Spleen (tissue), 11 donors: ENCODE data around the gene SLC22A4. TPM values are rescaled to one million over a fixed set of nuclear protein-coding genes. Genes with fewer than 3 reads are reported as not detected.

Experiments
- DNase-seq: peaks from one replicate; pipeline ENCODE4 v3.0.0-alpha.2; 2020
- H3K27ac ChIP-seq, 8 donors: fragments of 200-600 bp; sonication (generic) in 7 of 8; 1 replicate in 4 of 8; 2 replicates in 4 of 8; pipeline versions ENCODE4 v1.5.0 to v1.8.0; 2016 to 2021; ENCODE audit warnings: inconsistent platforms in 4 of 8, mild to moderate bottlenecking in 4 of 8, moderate library complexity in 1 of 8
- H3K27me3 ChIP-seq, 7 donors: fragments of 200-600 bp; sonication (generic) in 6 of 7; replicated peaks in 1 of 7; 1 replicate in 4 of 7; 2 replicates in 3 of 7; pipeline versions ENCODE4 v1.5.0 to v1.8.0; 2016 to 2021; ENCODE audit warnings: inconsistent platforms in 3 of 7, mild to moderate bottlenecking in 1 of 7
- H3K36me3 ChIP-seq, 6 donors: fragments of 200-600 bp; sonication (generic) in 5 of 6; 1 replicate in 4 of 6; 2 replicates in 2 of 6; pipeline versions ENCODE4 v1.5.0 to v1.8.0; 2016 to 2021; ENCODE audit warnings: inconsistent platforms in 2 of 6
- H3K4me1 ChIP-seq, 6 donors: fragments of 200-600 bp; sonication (generic) in 5 of 6; 1 replicate in 3 of 6; 2 replicates in 3 of 6; pipeline versions ENCODE4 v1.5.0 to v1.8.0; 2016 to 2021; ENCODE audit warnings: inconsistent platforms in 3 of 6
- H3K4me3 ChIP-seq, 8 donors: fragments of 200-600 bp; sonication (generic) in 7 of 8; 1 replicate in 4 of 8; 2 replicates in 4 of 8; pipeline versions ENCODE4 v1.5.0 to v1.8.0; 2016 to 2021; ENCODE audit warnings: inconsistent platforms in 4 of 8, mild to moderate bottlenecking in 4 of 8, moderate library complexity in 2 of 8
- H3K9me3 ChIP-seq, 8 donors: fragments of 200-600 bp; sonication (generic) in 7 of 8; 1 replicate in 4 of 8; 2 replicates in 4 of 8; pipeline versions ENCODE4 v1.5.0 to v1.8.0; 2016 to 2021; ENCODE audit warnings: inconsistent platforms in 4 of 8
- POLR2A ChIP-seq, 3 donors: fragments of 450-650 bp; IDR thresholded peaks; one replicate each; pipeline ENCODE4 v1.5.1; 2017; ENCODE audit warnings: antibody characterized with exemption in 3 of 3, mild to moderate bottlenecking in 1 of 3
- POLR2AphosphoS5 ChIP-seq, 3 donors: sonication (generic); formaldehyde crosslinking; IDR thresholded peaks; one replicate each; pipeline ENCODE4 v1.5.1; 2017; ENCODE audit warnings: antibody characterized with exemption in 3 of 3
- WGBS, 5 donors: extraction: QIAGEN DNeasy Blood & Tissue Kit in 3 of 5; methylation state at CpG; one replicate each; pipeline versions ENCODE4 v1.1.5 to v1.1.7; 2013 to 2018; 5-methylcytosine and 5-hydroxymethylcytosine counted together
- intact Hi-C: fragments of 100-400 bp; cut with DNase I; formaldehyde crosslinking; loops from one replicate; pipeline ENCODE4 v1.15.0; 2023; ENCODE audit warnings: low total_unique reads
- polyA plus RNA-seq, 3 donors: library from polyadenylated mRNA; stranded (reverse); fragments of 200-250 nt; gene quantifications; one replicate each; pipeline ENCODE4 v1.2.1, GENCODE V29; 2013
- total RNA-seq, 7 donors: library from RNA; depleted of rRNA in 3 of 7; stranded (reverse); fragments of >200 nt in 3 of 7; fragmentation: NEBNext Ultra II Directional in 4 of 7; extraction: Animal tissue kit (Norgen Biotek cat#: 25700) in 4 of 7; gene quantifications; one replicate each; pipeline versions ENCODE4 v1.1.0 to v1.2.1, GENCODE V29; 2016 to 2021
- TF ChIP-seq, protein P1 (sequence below), 11 experiments: fragments of 200-600 bp in 7 of 11; fragments of 450-650 bp in 4 of 11; sonication (generic) in 4 of 11; IDR thresholded peaks in 8 of 11; conservative IDR thresholded peaks in 3 of 11; 1 replicate in 7 of 11; 2 replicates in 4 of 11; pipeline versions ENCODE4 v1.4.0 to v1.8.0; 2016 to 2021; ENCODE audit warnings: antibody characterized with exemption in 11 of 11, inconsistent platforms in 4 of 11, mild to moderate bottlenecking in 1 of 11
- donor health status: healthy with polysubstance abuse.
- donor health status: DM: no; HTN: no; CAD: no; lungs with moderate emphysema.
- donor health status: DM: no; HTN: no; CAD: no.
- donor health status: Bipolar disorder and iron deficiency.
- donor health status: healthy.
- donor health status: DM: no; HTN: no; CAD: no.
- donor health status: DM: yes; HTN: yes; CAD: no.

Gene SLC22A4
- total and polyA plus RNA-seq, 10 donors = 0.47 to 25.1 (median 8.5) TPM

- WGBS, 5 donors = 81 to 93% (median 90%) methylated on average over 3 to 7 of the region's 7 CpGs
- Histone ChIP-seq H3K4me3 (no peak overlapping the region), H3K27ac (no peak overlapping the region), H3K36me3 (no peaks in the 10 kb centered on the region), H3K4me1 (peaks cover 3 to 43% (median 22%) of the 10 kb centered on the region in 6 donors), H3K27me3 (peaks cover 0 to 17% (median 10%) of the 10 kb centered on the region in 7 donors), H3K9me3 (no peaks in the 10 kb centered on the region)
- peak; percentile 64 for DNase-seq
- TF ChIP-seq POLR2AphosphoS5 (IDR thresholded peaks at IDR 0.05) = no peak
- TF ChIP-seq POLR2A (IDR thresholded peaks at IDR 0.05) = no peak
- TF ChIP-seq, protein P1, sequence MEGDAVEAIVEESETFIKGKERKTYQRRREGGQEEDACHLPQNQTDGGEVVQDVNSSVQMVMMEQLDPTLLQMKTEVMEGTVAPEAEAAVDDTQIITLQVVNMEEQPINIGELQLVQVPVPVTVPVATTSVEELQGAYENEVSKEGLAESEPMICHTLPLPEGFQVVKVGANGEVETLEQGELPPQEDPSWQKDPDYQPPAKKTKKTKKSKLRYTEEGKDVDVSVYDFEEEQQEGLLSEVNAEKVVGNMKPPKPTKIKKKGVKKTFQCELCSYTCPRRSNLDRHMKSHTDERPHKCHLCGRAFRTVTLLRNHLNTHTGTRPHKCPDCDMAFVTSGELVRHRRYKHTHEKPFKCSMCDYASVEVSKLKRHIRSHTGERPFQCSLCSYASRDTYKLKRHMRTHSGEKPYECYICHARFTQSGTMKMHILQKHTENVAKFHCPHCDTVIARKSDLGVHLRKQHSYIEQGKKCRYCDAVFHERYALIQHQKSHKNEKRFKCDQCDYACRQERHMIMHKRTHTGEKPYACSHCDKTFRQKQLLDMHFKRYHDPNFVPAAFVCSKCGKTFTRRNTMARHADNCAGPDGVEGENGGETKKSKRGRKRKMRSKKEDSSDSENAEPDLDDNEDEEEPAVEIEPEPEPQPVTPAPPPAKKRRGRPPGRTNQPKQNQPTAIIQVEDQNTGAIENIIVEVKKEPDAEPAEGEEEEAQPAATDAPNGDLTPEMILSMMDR (IDR thresholded peaks at IDR 0.05 in 8 of 11, conservative IDR thresholded peaks at IDR 0.05 in 3 of 11) = no peak
- intact Hi-C loops = no loop called here
Observed at GRCh38 chr5:132261881-132262845, 32.0 kb upstream of the SLC22A4 start.

DNA sequence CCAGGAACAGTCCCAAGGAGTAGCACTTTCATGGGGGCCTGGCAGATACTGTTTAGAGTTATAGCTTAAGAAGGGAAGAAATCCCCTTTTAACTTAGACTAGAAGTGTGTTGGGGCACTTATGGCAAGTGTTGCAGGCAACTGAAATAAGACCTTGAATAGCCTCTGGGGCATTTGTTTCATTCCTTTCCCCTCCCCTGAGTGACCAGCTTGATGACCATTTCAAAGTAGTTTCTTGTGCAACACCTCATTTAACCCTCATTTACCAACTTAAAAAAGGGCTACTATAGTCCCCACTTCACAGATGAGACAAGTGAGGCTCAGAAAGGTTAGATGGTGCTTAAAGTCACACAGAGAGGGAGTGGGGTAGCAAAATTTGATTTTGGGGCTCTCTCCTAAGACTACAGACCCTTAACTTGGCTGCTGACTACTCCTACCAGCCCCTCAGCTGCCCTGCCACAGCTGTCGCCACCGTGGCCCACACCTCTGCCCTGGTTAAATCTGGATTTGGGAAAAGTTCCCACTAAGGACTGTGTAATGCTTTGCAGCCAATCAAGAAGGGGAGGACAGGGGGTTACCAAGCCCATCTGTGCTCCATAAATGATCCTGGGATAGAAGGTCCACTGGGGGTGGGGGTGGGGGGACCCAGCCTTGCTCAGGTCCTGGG is 31.2 kb upstream of the SLC22A4 start:
- Histone ChIP-seq H3K9me3 (no peaks in the 10 kb centered on the region), H3K27me3 (peaks cover 0 to 8% (median 2%) of the 10 kb centered on the region in 7 donors), H3K36me3 (no peaks in the 10 kb centered on the region), H3K27ac (peak overlapping the region in 2 of 8 donors; percentile 60 to 82), H3K4me3 (no peak overlapping the region), H3K4me1 (peaks cover 3 to 36% (median 19%) of the 10 kb centered on the region in 6 donors)
- intact Hi-C loops = no loop called here
- TF ChIP-seq POLR2A (IDR thresholded peaks at IDR 0.05) (no peak), POLR2AphosphoS5 (IDR thresholded peaks at IDR 0.05) (no peak)
- TF ChIP-seq, protein P1 (IDR thresholded peaks at IDR 0.05 in 8 of 11, conservative IDR thresholded peaks at IDR 0.05 in 3 of 11) = no peak
- WGBS, 5 donors = 87 to 96% (median 95%) methylated on average over 2 of the region's 2 CpGs
- peak; percentile 27 for DNase-seq

- H3K27ac ChIP-seq = peak overlapping the region in 4 of 8 donors; percentile 6 to 82 (median 40)
Observed at GRCh38 chr5:132263548-132264261, 30.5 kb upstream of the SLC22A4 start.

More at GRCh38 chr5:132263548-132264261, 30.5 kb upstream of the SLC22A4 start:
- peaks cover 3 to 35% (median 18%) of the 10 kb centered on the region in 6 donors for H3K4me1 ChIP-seq
- TF ChIP-seq, protein P1 (IDR thresholded peaks at IDR 0.05 in 8 of 11, conservative IDR thresholded peaks at IDR 0.05 in 3 of 11) = no peak
- TF ChIP-seq POLR2A (IDR thresholded peaks at IDR 0.05) (no peak), POLR2AphosphoS5 (IDR thresholded peaks at IDR 0.05) (peak in 1 of 3 donors; percentile 23)
- peaks cover 0 to 1% (median 0%) of the 10 kb centered on the region in 7 donors for H3K27me3 ChIP-seq
- WGBS, 5 donors = 49 to 91% (median 58%) methylated on average over 4 to 7 of the region's 7 CpGs
- H3K4me3 ChIP-seq = no peak overlapping the region
- intact Hi-C loops = no loop called here
- no peaks in the 10 kb centered on the region for H3K9me3 ChIP-seq
- peak; percentile 63 for DNase-seq
- no peaks in the 10 kb centered on the region for H3K36me3 ChIP-seq
